Glutamatergic neuron (in vitro differentiated cells): ENCODE results near the gene TANC1. TPM values are rescaled to one million over a fixed set of nuclear protein-coding genes. Genes with fewer than 3 reads are reported as not detected.

Experiments used
- DNase-seq: peaks from one replicate; pipeline ENCODE4 v3.0.0; 2022
- H3K27ac Mint-ChIP-seq: one replicate; pipeline ENCODE4 v1.8.0; 2020; ENCODE audit warnings: mild to moderate bottlenecking, mixed read lengths, inconsistent platforms; ENCODE audit not compliant: unreplicated experiment
- H3K27me3 Mint-ChIP-seq: one replicate; pipeline ENCODE4 v1.8.0; 2020; ENCODE audit warnings: mild to moderate bottlenecking, moderate library complexity, mixed read lengths, inconsistent platforms; ENCODE audit not compliant: unreplicated experiment
- H3K36me3 Mint-ChIP-seq: one replicate; pipeline ENCODE4 v1.8.0; 2020; ENCODE audit warnings: mild to moderate bottlenecking, mixed read lengths, inconsistent platforms; ENCODE audit not compliant: unreplicated experiment
- H3K4me1 Mint-ChIP-seq: one replicate; pipeline ENCODE4 v1.8.0; 2020; ENCODE audit warnings: mild to moderate bottlenecking, low read depth, mixed read lengths, inconsistent platforms; ENCODE audit not compliant: unreplicated experiment
- H3K4me3 Mint-ChIP-seq: one replicate; pipeline ENCODE4 v1.8.0; 2020; ENCODE audit warnings: mild to moderate bottlenecking, mixed read lengths, inconsistent platforms; ENCODE audit not compliant: unreplicated experiment
- H3K9me3 Mint-ChIP-seq: one replicate; pipeline ENCODE4 v1.8.0; 2020; ENCODE audit warnings: mild to moderate bottlenecking, moderate library complexity, mixed read lengths, inconsistent platforms; ENCODE audit not compliant: unreplicated experiment
- total RNA-seq: library from RNA; stranded (reverse); fragmentation: NEBNext Ultra II Directional; extraction: Animal tissue kit (Norgen Biotek cat#: 25700); gene quantifications from one replicate; pipeline ENCODE4 v1.2.1, GENCODE V29; 2021; ENCODE audit not compliant: unreplicated experiment
- TF ChIP-seq, protein P1 (sequence below): fragments of 200-600 bp; sonication (generic); IDR thresholded peaks from one replicate; pipeline ENCODE4 v1.5.0; 2021; ENCODE audit not compliant: partially characterized antibody, unreplicated experiment

TANC1 gene
- total RNA-seq, 1 donor from 2014 or later: 14.9 TPM

DNA sequence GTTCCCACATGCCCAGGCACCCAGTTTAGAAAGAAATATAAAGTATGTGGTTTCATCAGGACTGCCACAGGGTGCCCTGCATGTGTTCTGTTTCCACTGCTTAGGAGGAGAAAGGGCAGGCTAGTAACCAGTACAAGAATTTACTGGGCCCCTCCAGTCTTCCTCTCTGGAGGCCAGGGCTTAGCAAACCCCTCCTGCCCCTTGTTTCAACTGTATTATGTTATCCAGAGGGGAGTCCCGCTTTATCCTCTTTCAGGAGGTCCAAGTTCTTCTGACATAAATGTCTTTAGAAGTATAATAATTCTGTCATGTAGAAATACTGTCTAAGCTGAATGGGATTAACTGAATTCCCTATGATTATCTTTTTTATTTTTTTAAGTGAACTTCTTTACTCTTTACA lies 185.9 kb downstream of the TANC1 start:
- no peaks in the 10 kb centered on the region for H3K36me3 Mint-ChIP-seq

DNA sequence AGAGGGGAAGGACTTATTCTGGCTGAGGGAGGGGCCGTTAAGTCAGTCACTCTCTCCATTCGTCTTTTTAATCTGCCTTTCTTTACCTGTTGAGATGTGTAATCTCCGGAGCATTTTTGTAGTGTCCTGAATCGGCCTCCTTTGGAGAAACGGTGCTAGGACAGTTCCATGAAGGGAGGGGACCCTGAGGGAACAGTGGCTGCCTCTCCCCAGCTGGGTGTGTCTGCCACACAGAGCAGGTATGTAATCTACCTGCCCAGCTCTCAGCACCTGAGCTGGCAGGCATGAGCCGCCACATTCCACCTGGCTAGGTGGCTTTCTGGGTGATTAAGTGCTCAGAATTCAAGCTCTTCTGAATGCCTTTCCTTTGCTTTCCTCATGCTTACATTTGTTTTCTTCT lies 186.9 kb downstream of the TANC1 start:
- H3K4me3 Mint-ChIP-seq: no peak overlapping the region
- peaks cover 13% of the 10 kb centered on the region for H3K4me1 Mint-ChIP-seq
- TF ChIP-seq, protein P1, sequence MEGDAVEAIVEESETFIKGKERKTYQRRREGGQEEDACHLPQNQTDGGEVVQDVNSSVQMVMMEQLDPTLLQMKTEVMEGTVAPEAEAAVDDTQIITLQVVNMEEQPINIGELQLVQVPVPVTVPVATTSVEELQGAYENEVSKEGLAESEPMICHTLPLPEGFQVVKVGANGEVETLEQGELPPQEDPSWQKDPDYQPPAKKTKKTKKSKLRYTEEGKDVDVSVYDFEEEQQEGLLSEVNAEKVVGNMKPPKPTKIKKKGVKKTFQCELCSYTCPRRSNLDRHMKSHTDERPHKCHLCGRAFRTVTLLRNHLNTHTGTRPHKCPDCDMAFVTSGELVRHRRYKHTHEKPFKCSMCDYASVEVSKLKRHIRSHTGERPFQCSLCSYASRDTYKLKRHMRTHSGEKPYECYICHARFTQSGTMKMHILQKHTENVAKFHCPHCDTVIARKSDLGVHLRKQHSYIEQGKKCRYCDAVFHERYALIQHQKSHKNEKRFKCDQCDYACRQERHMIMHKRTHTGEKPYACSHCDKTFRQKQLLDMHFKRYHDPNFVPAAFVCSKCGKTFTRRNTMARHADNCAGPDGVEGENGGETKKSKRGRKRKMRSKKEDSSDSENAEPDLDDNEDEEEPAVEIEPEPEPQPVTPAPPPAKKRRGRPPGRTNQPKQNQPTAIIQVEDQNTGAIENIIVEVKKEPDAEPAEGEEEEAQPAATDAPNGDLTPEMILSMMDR: no peak
- H3K27me3 Mint-ChIP-seq: no peaks in the 10 kb centered on the region
- DNase-seq: no peak
- no peak overlapping the region for H3K27ac Mint-ChIP-seq
- no peaks in the 10 kb centered on the region for H3K36me3 Mint-ChIP-seq
- H3K9me3 Mint-ChIP-seq: no peaks in the 10 kb centered on the region

More for the DNA sequence above, 185.9 kb downstream of the TANC1 start:
- no peaks in the 10 kb centered on the region for H3K9me3 Mint-ChIP-seq
- H3K27me3 Mint-ChIP-seq: no peaks in the 10 kb centered on the region
- no peak overlapping the region for H3K4me3 Mint-ChIP-seq
- H3K4me1 Mint-ChIP-seq: peaks cover 10% of the 10 kb centered on the region
- no peak for DNase-seq
- TF ChIP-seq, protein P1: no peak
- H3K27ac Mint-ChIP-seq: no peak overlapping the region

- Mint-ChIP-seq H3K4me1 (peaks cover 17% of the 10 kb centered on the region), H3K27ac (no peak overlapping the region), H3K9me3 (no peaks in the 10 kb centered on the region), H3K4me3 (no peak overlapping the region), H3K27me3 (peaks cover 2% of the 10 kb centered on the region), H3K36me3 (no peaks in the 10 kb centered on the region)
- DNase-seq: no peak
- TF ChIP-seq, protein P1: no peak
These were observed 187.4 kb downstream of the TANC1 start for GRCh38 chr2:159155791-159156190.

GRCh38 chr2:159156834-159157233 lies 188.4 kb downstream of the TANC1 start:
- TF ChIP-seq, protein P1: no peak
- Mint-ChIP-seq H3K27ac (no peak overlapping the region), H3K9me3 (no peaks in the 10 kb centered on the region), H3K27me3 (peaks cover 6% of the 10 kb centered on the region), H3K36me3 (no peaks in the 10 kb centered on the region), H3K4me3 (no peak overlapping the region), H3K4me1 (peaks cover 15% of the 10 kb centered on the region)
- no peak for DNase-seq

- Mint-ChIP-seq H3K4me3 (no peak overlapping the region), H3K4me1 (peaks cover 12% of the 10 kb centered on the region), H3K27me3 (peaks cover 6% of the 10 kb centered on the region), H3K9me3 (no peaks in the 10 kb centered on the region), H3K36me3 (no peaks in the 10 kb centered on the region), H3K27ac (no peak overlapping the region)
- TF ChIP-seq, protein P1: no peak
- DNase-seq: no peak
These were observed 189.1 kb downstream of the TANC1 start for GRCh38 chr2:159157361-159158209.
